ENCODE results near the gene VWA3B.

Gene VWA3B

DNA sequence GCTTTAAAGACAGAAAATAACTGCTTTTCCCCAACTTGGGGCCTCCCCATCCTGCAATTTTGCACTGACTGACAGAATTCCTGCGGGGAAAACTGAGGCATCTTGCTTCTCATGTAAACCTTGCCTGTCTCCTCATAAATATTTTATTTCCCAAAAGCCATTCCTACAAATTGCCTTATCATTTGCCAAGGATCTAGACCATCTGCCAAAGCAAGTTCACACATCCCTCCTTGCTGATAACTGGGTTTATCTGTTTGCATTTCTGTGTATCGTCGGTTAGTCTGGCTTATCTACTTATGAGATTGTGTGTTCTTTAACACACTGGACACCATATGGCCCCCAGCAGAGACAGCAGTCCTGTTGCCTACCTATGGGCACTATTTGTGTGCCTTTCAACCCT, 256.3 kb downstream of the VWA3B start:
- H3K4me1 Mint-ChIP-seq (ENCODE audit: low read depth), result peaks cover 13% of the 10 kb centered on the region
- peaks cover 65% of the 10 kb centered on the region for H3K27me3 Mint-ChIP-seq
- H3K36me3 Mint-ChIP-seq (ENCODE audit: low read depth), result no peaks in the 10 kb centered on the region
- no peak overlapping the region for H3K27ac Mint-ChIP-seq
- H3K4me3 Mint-ChIP-seq, result no peak overlapping the region
- H3K9me3 Mint-ChIP-seq, result no peaks in the 10 kb centered on the region
- DNase-seq, result no peak

DNA sequence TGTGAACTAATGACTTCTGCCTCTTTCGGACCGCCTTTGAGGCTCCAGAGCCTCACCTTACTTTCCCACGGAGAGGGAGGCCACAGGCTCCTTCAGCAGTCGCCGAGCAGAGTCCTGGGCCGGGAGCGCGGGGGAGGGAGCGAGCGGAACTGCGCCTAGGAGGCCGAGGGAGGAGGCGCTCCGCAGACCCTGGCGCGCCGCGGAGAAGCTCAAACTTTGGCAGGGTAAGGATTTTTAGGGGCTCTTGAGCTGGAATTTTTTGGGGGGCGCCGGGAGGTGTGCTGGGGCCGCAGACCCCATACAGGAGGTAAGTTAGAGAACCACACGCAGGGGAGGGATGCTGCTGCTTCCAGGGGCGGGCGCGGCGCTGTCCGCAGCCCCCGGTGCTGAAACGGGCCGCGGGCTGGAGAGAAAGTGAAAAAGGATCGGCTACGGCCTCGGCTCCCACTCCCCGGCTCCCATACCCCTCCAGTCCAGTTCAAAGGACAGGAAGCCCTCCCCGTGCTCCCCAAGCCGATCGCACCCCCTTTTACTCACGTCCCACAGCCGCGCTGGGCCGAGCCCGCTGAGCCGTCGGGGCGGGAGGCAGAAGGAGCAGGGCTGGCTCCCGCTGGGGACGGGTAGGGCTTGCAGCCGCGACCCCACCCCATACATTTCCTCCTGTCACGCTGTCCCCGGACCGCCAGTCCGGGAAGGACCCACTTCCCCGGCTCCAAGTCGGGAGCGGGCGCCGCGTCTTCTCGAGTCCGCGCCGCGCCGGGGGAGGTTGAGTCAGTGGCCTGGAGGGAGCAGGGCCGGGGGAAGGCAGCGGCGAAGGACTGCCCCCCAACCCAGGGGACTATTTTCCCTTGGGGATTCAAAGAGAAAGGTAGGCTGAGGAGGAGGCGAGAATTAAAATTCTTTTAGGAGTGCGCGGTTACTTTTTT, 259.6 kb downstream of the VWA3B start, which contains the start of gene CNGA3:
TSS of gene CNGA3 (plus strand) at position 146 of the 926 bp plus-strand sequence. CDS start 23,520 bp downstream, outside the sequence.
- H3K9me3 Mint-ChIP-seq, result no peaks in the 10 kb centered on the region
- peak; percentile 40 for DNase-seq
- H3K36me3 Mint-ChIP-seq (ENCODE audit: low read depth), result no peaks in the 10 kb centered on the region
- peaks cover 13% of the 10 kb centered on the region for H3K4me1 Mint-ChIP-seq (ENCODE audit: low read depth)
- peak within 1 kb of the TSS; percentile 18 for H3K4me3 Mint-ChIP-seq
- H3K27ac Mint-ChIP-seq, result no peak within 1 kb of the TSS
- H3K27me3 Mint-ChIP-seq, result peaks cover 86% of the 10 kb centered on the region

DNA sequence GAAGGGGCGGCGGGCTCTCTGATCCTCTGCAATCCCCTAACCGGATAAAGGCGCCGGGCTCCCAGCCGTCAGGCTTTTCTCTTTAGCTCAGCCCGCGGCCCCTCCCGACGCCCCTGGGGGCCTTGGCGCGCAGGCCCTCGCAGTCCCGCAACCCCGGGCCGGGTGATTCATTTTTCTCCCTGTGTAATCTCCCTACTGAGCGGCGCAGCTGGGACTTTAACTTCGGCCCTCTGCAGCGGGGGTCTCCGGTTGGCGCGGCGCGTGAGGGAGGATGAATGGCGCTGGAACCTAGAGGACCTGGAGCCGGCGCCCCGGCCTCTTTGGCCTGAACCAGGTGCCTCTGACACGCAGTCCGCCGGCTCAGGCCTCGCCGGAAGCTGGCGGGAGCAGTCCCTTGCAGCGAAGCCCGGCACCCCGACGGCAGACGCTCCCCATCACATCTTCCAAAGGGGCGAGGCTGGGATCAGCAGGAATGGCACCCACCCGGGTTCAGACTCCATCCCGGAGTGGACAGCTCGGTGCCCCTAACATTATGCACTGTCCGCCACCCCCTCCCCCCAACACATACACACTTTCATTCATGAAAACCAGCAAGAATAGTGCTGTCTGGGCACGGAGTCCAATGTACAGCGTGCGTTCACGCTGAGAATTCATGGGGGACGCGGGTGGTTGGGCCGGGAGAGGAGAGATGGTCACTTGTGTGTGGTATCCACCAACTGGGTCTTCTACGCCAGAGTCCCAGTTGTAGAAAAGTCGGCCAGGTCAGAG, 260.5 kb downstream of the VWA3B start:
- Mint-ChIP-seq H3K9me3 (no peaks in the 10 kb centered on the region), H3K27ac (no peak overlapping the region), H3K27me3 (peaks cover 83% of the 10 kb centered on the region), H3K4me3 (no peak overlapping the region), H3K36me3 (ENCODE audit: low read depth) (no peaks in the 10 kb centered on the region), H3K4me1 (ENCODE audit: low read depth) (peaks cover 13% of the 10 kb centered on the region)
- DNase-seq, result no peak

DNA sequence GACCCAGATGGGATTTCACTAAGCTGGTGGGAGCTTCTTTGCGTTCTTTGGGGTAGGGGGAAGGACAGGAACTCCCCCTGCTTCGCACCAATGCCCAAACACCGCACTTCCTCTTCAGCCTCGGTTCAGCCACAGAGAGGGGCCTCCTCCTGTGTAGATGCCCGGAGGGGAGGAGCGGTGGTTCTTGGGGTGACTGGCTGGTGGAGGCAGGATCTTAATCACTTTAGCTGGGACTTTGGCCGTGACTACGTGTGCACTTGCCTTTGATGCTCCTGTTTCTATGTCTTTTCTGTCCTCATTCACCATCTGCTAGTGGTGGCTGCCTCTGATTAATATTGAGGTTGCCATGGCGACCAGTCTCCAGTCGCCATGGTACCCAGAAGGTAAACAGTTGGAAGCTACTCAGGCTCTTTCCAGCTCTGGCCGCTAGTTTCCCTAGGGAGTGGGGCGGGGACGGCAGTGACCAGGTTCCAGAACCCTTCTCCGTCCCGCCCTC, 261.1 kb downstream of the VWA3B start:
- H3K27me3 Mint-ChIP-seq, result peaks cover 81% of the 10 kb centered on the region
- no peaks in the 10 kb centered on the region for H3K9me3 Mint-ChIP-seq
- no peaks in the 10 kb centered on the region for H3K36me3 Mint-ChIP-seq (ENCODE audit: low read depth)
- no peak overlapping the region for H3K4me3 Mint-ChIP-seq
- H3K4me1 Mint-ChIP-seq (ENCODE audit: low read depth), result peaks cover 13% of the 10 kb centered on the region
- no peak for DNase-seq
- H3K27ac Mint-ChIP-seq, result no peak overlapping the region

DNA sequence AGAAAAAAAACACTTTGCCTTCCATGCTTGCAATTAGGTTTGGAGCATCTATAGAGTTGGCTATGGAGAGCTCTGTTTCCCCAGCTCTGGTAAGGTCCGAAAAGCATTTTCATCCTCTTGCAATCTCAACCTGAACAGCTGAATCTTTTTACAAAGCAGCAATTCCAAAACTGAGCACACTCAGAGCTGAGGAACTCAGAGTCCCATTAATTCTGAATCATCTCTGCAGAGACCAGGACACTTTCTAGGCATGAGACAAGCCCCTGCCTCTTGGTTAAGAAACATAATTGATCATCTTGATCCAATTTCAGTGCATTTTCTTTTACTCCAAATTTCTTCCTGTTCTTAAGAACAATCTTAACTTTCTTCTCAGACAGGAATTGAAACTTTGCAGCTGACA, 263.4 kb downstream of the VWA3B start:
- Mint-ChIP-seq H3K27me3 (peaks cover 62% of the 10 kb centered on the region), H3K27ac (no peak overlapping the region), H3K9me3 (no peaks in the 10 kb centered on the region), H3K4me1 (ENCODE audit: low read depth) (peaks cover 13% of the 10 kb centered on the region), H3K36me3 (ENCODE audit: low read depth) (no peaks in the 10 kb centered on the region), H3K4me3 (no peak overlapping the region)
- DNase-seq, result no peak

DNA sequence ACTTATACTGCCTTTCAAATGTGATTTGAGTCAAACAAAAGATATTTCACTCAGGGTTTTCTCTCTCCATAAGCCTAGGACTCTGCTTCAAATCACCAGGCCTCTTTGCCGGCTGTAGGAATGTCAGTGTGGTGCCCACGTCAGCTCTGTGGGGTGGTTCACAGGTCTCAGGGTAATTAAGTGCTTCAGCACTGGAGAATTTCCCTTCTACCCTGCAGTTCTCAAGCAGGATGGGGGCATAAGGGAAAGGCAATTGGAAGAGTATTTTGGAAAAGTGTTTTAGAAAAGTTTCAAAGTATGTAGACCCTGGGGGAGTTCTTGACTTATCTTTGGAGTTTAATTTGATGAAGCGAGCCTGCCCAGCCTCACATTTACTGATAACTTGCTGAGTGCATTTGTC, 268.9 kb downstream of the VWA3B start:
- no peak overlapping the region for H3K4me3 Mint-ChIP-seq
- H3K4me1 Mint-ChIP-seq (ENCODE audit: low read depth), result no peaks in the 10 kb centered on the region
- H3K27ac Mint-ChIP-seq, result no peak overlapping the region
- DNase-seq, result no peak
- no peaks in the 10 kb centered on the region for H3K36me3 Mint-ChIP-seq (ENCODE audit: low read depth)
- peaks cover 21% of the 10 kb centered on the region for H3K27me3 Mint-ChIP-seq
- H3K9me3 Mint-ChIP-seq, result no peaks in the 10 kb centered on the region

DNA sequence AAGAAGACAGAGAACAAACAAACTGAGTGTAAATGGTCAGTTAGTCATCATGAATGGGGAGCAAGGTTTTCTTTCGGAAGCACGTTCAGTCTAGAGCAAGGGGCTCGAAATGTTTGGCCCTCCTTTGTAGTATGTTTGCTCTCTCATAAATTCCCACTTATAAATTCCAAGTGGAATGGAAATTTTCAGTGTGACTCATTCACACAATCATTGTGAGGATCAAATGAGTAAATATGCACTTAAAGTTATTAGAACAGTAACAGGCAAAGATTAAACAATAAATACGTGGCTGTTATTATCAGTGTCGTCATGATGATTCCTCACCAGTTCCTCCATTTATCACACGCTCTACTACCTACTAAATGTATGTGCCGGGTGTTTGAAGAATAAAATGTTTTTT, 269.8 kb downstream of the VWA3B start:
- Mint-ChIP-seq H3K27me3 (peaks cover 15% of the 10 kb centered on the region), H3K4me3 (no peak overlapping the region), H3K9me3 (no peaks in the 10 kb centered on the region), H3K36me3 (ENCODE audit: low read depth) (no peaks in the 10 kb centered on the region), H3K4me1 (ENCODE audit: low read depth) (no peaks in the 10 kb centered on the region), H3K27ac (no peak overlapping the region)
- DNase-seq, result no peak

DNA sequence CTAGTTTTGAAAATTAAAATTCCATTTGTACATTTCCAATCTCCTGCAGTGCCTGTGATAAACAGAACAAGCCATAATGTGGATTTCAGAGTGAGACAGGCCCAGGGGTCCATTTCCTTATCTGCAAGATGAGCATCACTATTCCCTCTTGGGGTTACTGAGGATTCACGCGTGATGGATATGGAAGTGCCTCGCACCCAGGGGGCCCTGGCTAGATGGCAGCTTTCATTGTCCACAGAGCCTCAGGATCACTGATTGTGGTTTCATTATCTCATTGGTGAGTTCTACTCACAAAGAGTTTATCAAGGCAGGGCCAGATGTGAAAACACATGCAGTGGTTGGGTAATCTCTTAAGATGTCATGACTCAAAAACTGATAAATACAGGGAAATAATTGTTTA, 270.9 kb downstream of the VWA3B start:
- DNase-seq, result no peak
- peaks cover 17% of the 10 kb centered on the region for H3K27me3 Mint-ChIP-seq
- no peaks in the 10 kb centered on the region for H3K9me3 Mint-ChIP-seq
- H3K4me3 Mint-ChIP-seq, result no peak overlapping the region
- H3K36me3 Mint-ChIP-seq (ENCODE audit: low read depth), result no peaks in the 10 kb centered on the region
- no peaks in the 10 kb centered on the region for H3K4me1 Mint-ChIP-seq (ENCODE audit: low read depth)
- H3K27ac Mint-ChIP-seq, result no peak overlapping the region

DNA sequence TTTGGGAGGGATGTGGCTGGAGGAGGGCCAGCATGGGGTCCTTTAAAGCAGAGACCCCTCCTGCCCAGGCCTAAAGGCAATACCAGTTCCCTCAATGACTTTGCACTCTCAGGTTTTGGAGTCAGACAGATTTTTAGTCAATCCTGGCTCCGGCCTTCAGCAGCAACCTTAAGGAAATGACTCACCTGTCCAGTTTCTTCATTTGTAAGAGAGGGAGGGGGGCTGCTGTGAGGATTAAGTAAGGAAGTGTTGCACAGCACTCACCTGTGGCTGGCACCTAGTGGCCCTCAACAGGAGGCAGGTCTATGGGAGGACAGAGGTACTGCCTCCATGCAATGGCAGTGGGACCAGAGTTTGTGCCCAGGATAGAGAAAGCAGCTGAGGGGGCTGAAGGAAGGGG, 273.0 kb downstream of the VWA3B start:
- peaks cover 19% of the 10 kb centered on the region for H3K27me3 Mint-ChIP-seq
- H3K36me3 Mint-ChIP-seq (ENCODE audit: low read depth), result no peaks in the 10 kb centered on the region
- H3K27ac Mint-ChIP-seq, result no peak overlapping the region

More for the DNA sequence above, 273.0 kb downstream of the VWA3B start:
- H3K4me1 Mint-ChIP-seq (ENCODE audit: low read depth), result no peaks in the 10 kb centered on the region
- no peaks in the 10 kb centered on the region for H3K9me3 Mint-ChIP-seq
- no peak overlapping the region for H3K4me3 Mint-ChIP-seq
- no peak for DNase-seq
